Keratinocyte (primary cell): ENCODE data around the gene MYRIP. TPM values are rescaled to one million over a fixed set of nuclear protein-coding genes. Genes with fewer than 3 reads are reported as not detected.

Experiments
- DNase-seq: peaks from one replicate; pipeline ENCODE4 v3.0.0-alpha.2; 2011; ENCODE audit warnings: low read depth, missing footprints, low spot score
- FAIRE-seq: peaks from 2 replicates; lab custom pipeline; 2011; peaks lifted over from hg19 to GRCh38; lab: Jason Lieb, UNC
- H2AFZ ChIP-seq: 2 replicates; pipeline ENCODE4 v1.6.0; 2012; ENCODE audit warnings: low read length, control low read depth, inconsistent platforms; ENCODE audit not compliant: control insufficient read depth
- H3K27ac ChIP-seq: 2 replicates; pipeline ENCODE4 v1.5.1; 2011; ENCODE audit warnings: low read length; ENCODE audit not compliant: control insufficient read depth, insufficient read depth
- H3K27me3 ChIP-seq: 3 replicates; pipeline ENCODE4 v1.6.0; 2011; ENCODE audit warnings: low read length; ENCODE audit not compliant: control insufficient read depth, insufficient read depth; ENCODE audit errors: extremely low read depth
- H3K36me3 ChIP-seq, 2 experiments: 2 replicates in 1 of 2; 3 replicates in 1 of 2; pipeline ENCODE4 v1.5.1; 2011; ENCODE audit warnings: low read length in 2 of 2, mild to moderate bottlenecking in 1 of 2; ENCODE audit not compliant: control insufficient read depth in 2 of 2, insufficient read depth in 2 of 2; ENCODE audit errors: extremely low read depth in 1 of 2
- H3K4me1 ChIP-seq: 3 replicates; pipeline ENCODE4 v1.5.1; 2011; ENCODE audit warnings: low read length; ENCODE audit not compliant: control insufficient read depth, insufficient read depth; ENCODE audit errors: extremely low read depth
- H3K4me2 ChIP-seq: 3 replicates; pipeline ENCODE4 v1.6.0; 2011; ENCODE audit warnings: low read depth, low read length; ENCODE audit not compliant: control insufficient read depth, insufficient read depth; ENCODE audit errors: extremely low read depth
- H3K4me3 ChIP-seq, 3 experiments: fragments of 200-600 bp in 1 of 3; sonication (generic) in 1 of 3; 2 replicates in 2 of 3; 3 replicates in 1 of 3; pipeline ENCODE4 v1.5.1; 2011 to 2016; ENCODE audit warnings: low read length in 3 of 3, mild to moderate bottlenecking in 3 of 3, control low read depth in 2 of 3, inconsistent platforms in 1 of 3, low read depth in 1 of 3, mixed read lengths in 1 of 3, mixed run types in 1 of 3, moderate library complexity in 1 of 3; ENCODE audit not compliant: control insufficient read depth in 2 of 3, insufficient read depth in 2 of 3; ENCODE audit errors: extremely low read depth in 1 of 3
- H3K79me2 ChIP-seq: 2 replicates; pipeline ENCODE4 v1.6.0; 2012; ENCODE audit warnings: low read length; ENCODE audit not compliant: control insufficient read depth, insufficient read depth
- H3K9ac ChIP-seq: 3 replicates; pipeline ENCODE4 v1.6.0; 2011; ENCODE audit warnings: low read length; ENCODE audit not compliant: control insufficient read depth, insufficient read depth; ENCODE audit errors: extremely low read depth
- H3K9me1 ChIP-seq: 3 replicates; pipeline ENCODE4 v1.6.0; 2011; ENCODE audit warnings: low read length; ENCODE audit not compliant: control insufficient read depth, insufficient read depth; ENCODE audit errors: extremely low read depth
- H3K9me3 ChIP-seq: 2 replicates; pipeline ENCODE4 v1.5.1; 2012; ENCODE audit warnings: low read depth, low read length; ENCODE audit not compliant: control insufficient read depth
- H4K20me1 ChIP-seq: 3 replicates; pipeline ENCODE4 v1.6.0; 2011; ENCODE audit warnings: low read length; ENCODE audit not compliant: control insufficient read depth, insufficient read depth; ENCODE audit errors: extremely low read depth
- CTCF ChIP-seq, 3 experiments: IDR thresholded peaks in 1 of 3; conservative IDR thresholded peaks in 1 of 3; optimal IDR thresholded peaks in 1 of 3; 2 replicates in 2 of 3; 3 replicates in 1 of 3; pipeline versions ENCODE3 to v1.5.1; 2011; ENCODE audit warnings: low read length in 3 of 3, mild to moderate bottlenecking in 3 of 3, moderate library complexity in 2 of 3, control low read depth in 1 of 3, inconsistent platforms in 1 of 3; ENCODE audit not compliant: insufficient read depth in 2 of 3; ENCODE audit errors: extremely low read depth in 1 of 3
- EZH2 ChIP-seq: IDR thresholded peaks from one replicate; pipeline ENCODE4 v1.6.1; 2012; ENCODE audit warnings: inconsistent platforms, mild to moderate bottlenecking, low read length, moderate library complexity
- dilution Hi-C: fragments of 300-500 bp; cut with MboI; formaldehyde crosslinking; loops from one replicate; pipeline ENCODE4 v1.7.0; 2020; ENCODE audit warnings: low sequenced_read_pairs; ENCODE audit not compliant: extremely low pct_ligation_motif_present
- polyA plus RNA-seq, 5 experiments: library from polyadenylated mRNA; depleted of rRNA in 3 of 5; stranded (reverse) in 3 of 5; stranded (forward) in 1 of 5; unstranded in 1 of 5; fragments of >200 nt; gene quantifications; 1 replicate in 1 of 5; 2 replicates in 3 of 5; 3 replicates in 1 of 5; pipeline versions ENCODE4 v1.2.1 to v1.2.3, GENCODE V29; 2011 to 2012; ENCODE audit warnings: missing spikeins in 2 of 5, low read depth in 1 of 5, low replicate concordance in 1 of 5

Gene MYRIP
- polyA plus RNA-seq, 1 donor (not counting 4 experiments of a cell fraction or from before 2014, with no cell fraction given), result 0.01 TPM

- no peaks in the 10 kb centered on the region for H3K9me3 ChIP-seq
- dilution Hi-C loops, result loop anchor here (25.0 kb wide), 1 partner anchor 185 kb away; no protein-coding TSS in a partner anchor
- no peak overlapping the region for H3K4me2 ChIP-seq
- no peak overlapping the region for H3K4me3 ChIP-seq
- H3K4me1 ChIP-seq, result no peaks in the 10 kb centered on the region
- no peak for DNase-seq
- no peak for FAIRE-seq
- H3K79me2 ChIP-seq, result no peaks in the 10 kb centered on the region
- no peak overlapping the region for H2AFZ ChIP-seq
- H3K36me3 ChIP-seq, result no peaks in the 10 kb centered on the region
- H4K20me1 ChIP-seq, result no peaks in the 10 kb centered on the region
- TF ChIP-seq EZH2 (no peak), CTCF (optimal IDR thresholded peaks at IDR 0.05 in 1 of 3, IDR thresholded peaks at IDR 0.05 in 1 of 3, conservative IDR thresholded peaks at IDR 0.05 in 1 of 3; ENCODE audit: extremely low read depth in 1 of 3, insufficient read depth in 2 of 3, low read length in 3 of 3) (no peak)
- H3K9me1 ChIP-seq, result no peaks in the 10 kb centered on the region
- peaks cover 4% of the 10 kb centered on the region for H3K27me3 ChIP-seq
- no peak overlapping the region for H3K27ac ChIP-seq
- no peak overlapping the region for H3K9ac ChIP-seq
Measured at GRCh38 chr3:40196966-40197365, 387.6 kb downstream of the MYRIP start.

- no peaks in the 10 kb centered on the region for H3K4me1 ChIP-seq
- H3K79me2 ChIP-seq, result no peaks in the 10 kb centered on the region
- no peaks in the 10 kb centered on the region for H3K36me3 ChIP-seq
- no peak overlapping the region for H3K4me2 ChIP-seq
- DNase-seq, result no peak
- peaks cover 4% of the 10 kb centered on the region for H3K27me3 ChIP-seq
- dilution Hi-C loops, result no loop called here
- TF ChIP-seq EZH2 (no peak), CTCF (optimal IDR thresholded peaks at IDR 0.05 in 1 of 3, IDR thresholded peaks at IDR 0.05 in 1 of 3, conservative IDR thresholded peaks at IDR 0.05 in 1 of 3; ENCODE audit: extremely low read depth in 1 of 3, insufficient read depth in 2 of 3, low read length in 3 of 3) (no peak)
- no peaks in the 10 kb centered on the region for H3K9me3 ChIP-seq
- H2AFZ ChIP-seq, result no peak overlapping the region
- H3K27ac ChIP-seq, result no peak overlapping the region
- no peaks in the 10 kb centered on the region for H4K20me1 ChIP-seq
- FAIRE-seq, result no peak
- no peak overlapping the region for H3K9ac ChIP-seq
- no peak overlapping the region for H3K4me3 ChIP-seq
- H3K9me1 ChIP-seq, result no peaks in the 10 kb centered on the region
Measured at GRCh38 chr3:40200692-40201316, 391.4 kb downstream of the MYRIP start.
